Ishikawa (cell line): ENCODE measurements around the gene INTU.

ENCODE experiments used
- CEBPB ChIP-seq: IDR thresholded peaks from 2 replicates; pipeline ENCODE4 v1.6.1; 2012
- CREB1 ChIP-seq: IDR thresholded peaks from 2 replicates; pipeline ENCODE4 v1.6.1; 2012; ENCODE audit warnings: low read depth
- EGR1 ChIP-seq: IDR thresholded peaks from 2 replicates; pipeline ENCODE4 v1.6.1; 2012
- EP300 ChIP-seq: IDR thresholded peaks from 2 replicates; pipeline ENCODE4 v1.6.1; 2012; ENCODE audit warnings: borderline replicate concordance
- FOXM1 ChIP-seq: IDR thresholded peaks from 2 replicates; pipeline ENCODE4 v1.6.1; 2012; ENCODE audit warnings: low read depth, borderline replicate concordance
- RAD21 ChIP-seq: IDR thresholded peaks from 2 replicates; pipeline ENCODE4 v1.6.1; 2012; ENCODE audit warnings: low read depth
- TAF1 ChIP-seq: IDR thresholded peaks from 2 replicates; pipeline ENCODE4 v1.6.1; 2012; ENCODE audit warnings: low read depth, mild to moderate bottlenecking
- TCF12 ChIP-seq: IDR thresholded peaks from 2 replicates; pipeline ENCODE4 v1.6.1; 2012; ENCODE audit warnings: low read depth
- YY1 ChIP-seq: IDR thresholded peaks from 2 replicates; pipeline ENCODE4 v1.6.1; 2012; ENCODE audit warnings: low read depth
- TF ChIP-seq, protein P1 (sequence below): IDR thresholded peaks from 2 replicates; pipeline ENCODE4 v1.6.1; 2012
- TF ChIP-seq, protein P2 (sequence below): IDR thresholded peaks from 2 replicates; pipeline ENCODE4 v1.6.1; 2012; ENCODE audit warnings: low read depth, mild to moderate bottlenecking

DNA sequence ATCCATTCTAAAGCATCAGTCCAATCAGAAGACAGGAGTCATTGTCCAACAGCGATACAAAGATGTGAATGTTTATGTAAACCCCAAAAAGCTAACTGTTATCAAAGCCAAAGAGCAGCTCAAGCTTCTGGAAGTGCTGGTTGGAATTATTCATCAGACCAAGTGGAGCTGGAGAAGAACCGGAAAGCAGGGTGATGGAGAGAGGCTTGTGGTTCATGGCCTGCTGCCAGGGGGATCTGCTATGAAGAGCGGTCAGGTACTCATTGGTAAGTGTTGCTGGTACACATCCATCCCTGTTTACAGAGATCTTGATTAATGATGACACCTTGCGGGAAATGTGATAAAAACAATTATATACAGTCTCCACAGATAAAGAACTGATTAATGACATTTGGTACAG lies 11.0 kb downstream of the INTU start:
- no peak for TF ChIP-seq RAD21
- no peak for TF ChIP-seq EP300
- TF ChIP-seq FOXM1, result no peak
- TF ChIP-seq CREB1, result no peak
- no peak for TF ChIP-seq TCF12
- no peak for TF ChIP-seq EGR1
- TF ChIP-seq YY1, result no peak
- TF ChIP-seq CEBPB, result no peak
- TF ChIP-seq TAF1, result no peak
- TF ChIP-seq, protein P1, sequence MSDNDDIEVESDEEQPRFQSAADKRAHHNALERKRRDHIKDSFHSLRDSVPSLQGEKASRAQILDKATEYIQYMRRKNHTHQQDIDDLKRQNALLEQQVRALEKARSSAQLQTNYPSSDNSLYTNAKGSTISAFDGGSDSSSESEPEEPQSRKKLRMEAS, result no peak
- TF ChIP-seq, protein P2, sequence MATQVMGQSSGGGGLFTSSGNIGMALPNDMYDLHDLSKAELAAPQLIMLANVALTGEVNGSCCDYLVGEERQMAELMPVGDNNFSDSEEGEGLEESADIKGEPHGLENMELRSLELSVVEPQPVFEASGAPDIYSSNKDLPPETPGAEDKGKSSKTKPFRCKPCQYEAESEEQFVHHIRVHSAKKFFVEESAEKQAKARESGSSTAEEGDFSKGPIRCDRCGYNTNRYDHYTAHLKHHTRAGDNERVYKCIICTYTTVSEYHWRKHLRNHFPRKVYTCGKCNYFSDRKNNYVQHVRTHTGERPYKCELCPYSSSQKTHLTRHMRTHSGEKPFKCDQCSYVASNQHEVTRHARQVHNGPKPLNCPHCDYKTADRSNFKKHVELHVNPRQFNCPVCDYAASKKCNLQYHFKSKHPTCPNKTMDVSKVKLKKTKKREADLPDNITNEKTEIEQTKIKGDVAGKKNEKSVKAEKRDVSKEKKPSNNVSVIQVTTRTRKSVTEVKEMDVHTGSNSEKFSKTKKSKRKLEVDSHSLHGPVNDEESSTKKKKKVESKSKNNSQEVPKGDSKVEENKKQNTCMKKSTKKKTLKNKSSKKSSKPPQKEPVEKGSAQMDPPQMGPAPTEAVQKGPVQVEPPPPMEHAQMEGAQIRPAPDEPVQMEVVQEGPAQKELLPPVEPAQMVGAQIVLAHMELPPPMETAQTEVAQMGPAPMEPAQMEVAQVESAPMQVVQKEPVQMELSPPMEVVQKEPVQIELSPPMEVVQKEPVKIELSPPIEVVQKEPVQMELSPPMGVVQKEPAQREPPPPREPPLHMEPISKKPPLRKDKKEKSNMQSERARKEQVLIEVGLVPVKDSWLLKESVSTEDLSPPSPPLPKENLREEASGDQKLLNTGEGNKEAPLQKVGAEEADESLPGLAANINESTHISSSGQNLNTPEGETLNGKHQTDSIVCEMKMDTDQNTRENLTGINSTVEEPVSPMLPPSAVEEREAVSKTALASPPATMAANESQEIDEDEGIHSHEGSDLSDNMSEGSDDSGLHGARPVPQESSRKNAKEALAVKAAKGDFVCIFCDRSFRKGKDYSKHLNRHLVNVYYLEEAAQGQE, result no peak
